Measurements from ENCODE around the gene TNFRSF18. TPM values are rescaled to one million over a fixed set of nuclear protein-coding genes. Genes with fewer than 3 reads are reported as not detected.
"Not testable (repeated sequence)": the region's sequence is repeated elsewhere in the genome, so short reads cannot be mapped to it uniquely, and the experiment has no call there.

Gene TNFRSF18
- total and polyA plus RNA-seq, 9 donors, result 1.8 to 7.4 (median 3.0) TPM

DNA sequence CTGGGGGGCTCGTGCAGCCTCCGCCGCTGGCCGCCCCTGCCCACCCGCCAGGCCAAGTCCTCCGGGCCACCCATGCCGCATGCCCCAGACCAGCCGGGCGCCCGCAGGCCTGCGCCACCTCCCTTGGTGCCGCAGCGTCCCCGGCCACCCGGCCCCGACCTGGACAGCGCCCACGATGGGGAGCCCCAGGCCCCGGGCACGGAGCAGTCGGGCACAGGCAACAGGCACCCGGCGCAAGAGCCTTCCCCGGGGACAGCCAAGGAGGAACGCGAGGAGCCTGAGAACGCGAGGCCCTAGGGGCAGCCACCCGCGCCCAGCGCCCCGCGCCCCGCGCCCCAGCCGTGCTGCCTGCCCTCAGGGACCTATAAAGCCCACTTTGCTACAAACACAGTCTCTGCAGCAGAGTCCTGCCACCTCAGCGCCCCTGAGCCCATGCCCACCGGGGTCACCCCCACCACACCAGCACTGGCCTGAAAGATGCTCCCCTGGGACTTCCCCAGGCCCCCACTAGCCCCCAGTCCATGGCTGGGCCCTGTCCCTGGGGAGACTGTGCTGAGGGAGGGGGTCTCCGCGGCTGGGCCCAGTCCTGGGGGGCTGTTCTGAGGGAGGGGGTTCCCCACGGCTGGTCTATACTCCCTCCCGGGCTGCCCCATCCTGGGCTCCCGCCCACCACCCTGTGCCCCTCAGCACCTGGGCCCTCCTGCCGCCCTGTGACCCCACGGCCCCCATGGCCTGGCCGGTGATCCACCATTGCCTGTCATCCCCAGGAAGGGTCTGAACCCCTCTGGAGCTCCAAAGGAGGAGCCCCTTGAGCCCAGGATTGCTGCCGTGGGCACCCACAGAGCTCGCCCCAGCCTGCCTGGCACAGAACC, 8.6 kb downstream of the TNFRSF18 start:
- H3K4me1 ChIP-seq (ENCODE audit: control insufficient read depth, insufficient read depth, low read length), result peaks cover 7% of the 10 kb centered on the region
- no peak overlapping the region for H3K4me3 ChIP-seq (ENCODE audit: low read length)
- no peaks in the 10 kb centered on the region for H3K36me3 ChIP-seq (ENCODE audit: control insufficient read depth, insufficient read depth, low read length)
- peaks cover 3% of the 10 kb centered on the region for H3K9me3 ChIP-seq (replicated peaks; ENCODE audit: control insufficient read depth, low read depth, low read length)
- no peak overlapping the region for H3K27ac ChIP-seq (ENCODE audit: low read length)
- peaks cover 14% of the 10 kb centered on the region for H3K27me3 ChIP-seq (ENCODE audit: control insufficient read depth, insufficient read depth, low read length)
- 89% methylated on average over 39 of the region's 48 CpGs for WGBS (ENCODE audit: insufficient coverage)
- DNase-seq, result no peak

DNA sequence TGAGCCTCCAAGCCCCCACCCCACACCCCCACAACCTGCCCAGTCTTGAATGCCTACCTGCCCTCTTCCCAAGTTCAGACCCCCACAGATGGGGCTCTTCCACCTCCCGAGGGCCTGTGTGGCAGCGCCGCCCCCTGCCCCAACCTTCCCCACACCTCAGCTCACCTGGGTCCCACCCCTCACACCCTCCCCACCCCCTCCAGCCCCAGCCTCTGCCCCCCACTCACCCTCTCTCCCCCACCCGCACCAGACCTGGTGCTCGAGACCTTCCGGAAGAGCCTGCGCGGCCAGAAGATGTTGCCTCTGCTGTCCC, 9.2 kb downstream of the TNFRSF18 start:
- H3K9me3 ChIP-seq (replicated peaks; ENCODE audit: control insufficient read depth, low read depth, low read length), result peaks cover 3% of the 10 kb centered on the region
- peaks cover 7% of the 10 kb centered on the region for H3K4me1 ChIP-seq (ENCODE audit: control insufficient read depth, insufficient read depth, low read length)
- no peak overlapping the region for H3K27ac ChIP-seq (ENCODE audit: low read length)
- 82% methylated on average over 3 of the region's 8 CpGs for WGBS (ENCODE audit: insufficient coverage)
- no peaks in the 10 kb centered on the region for H3K36me3 ChIP-seq (ENCODE audit: control insufficient read depth, insufficient read depth, low read length)
- H3K27me3 ChIP-seq (ENCODE audit: control insufficient read depth, insufficient read depth, low read length), result peaks cover 14% of the 10 kb centered on the region
- no peak overlapping the region for H3K4me3 ChIP-seq (ENCODE audit: low read length)
- DNase-seq, result no peak

DNA sequence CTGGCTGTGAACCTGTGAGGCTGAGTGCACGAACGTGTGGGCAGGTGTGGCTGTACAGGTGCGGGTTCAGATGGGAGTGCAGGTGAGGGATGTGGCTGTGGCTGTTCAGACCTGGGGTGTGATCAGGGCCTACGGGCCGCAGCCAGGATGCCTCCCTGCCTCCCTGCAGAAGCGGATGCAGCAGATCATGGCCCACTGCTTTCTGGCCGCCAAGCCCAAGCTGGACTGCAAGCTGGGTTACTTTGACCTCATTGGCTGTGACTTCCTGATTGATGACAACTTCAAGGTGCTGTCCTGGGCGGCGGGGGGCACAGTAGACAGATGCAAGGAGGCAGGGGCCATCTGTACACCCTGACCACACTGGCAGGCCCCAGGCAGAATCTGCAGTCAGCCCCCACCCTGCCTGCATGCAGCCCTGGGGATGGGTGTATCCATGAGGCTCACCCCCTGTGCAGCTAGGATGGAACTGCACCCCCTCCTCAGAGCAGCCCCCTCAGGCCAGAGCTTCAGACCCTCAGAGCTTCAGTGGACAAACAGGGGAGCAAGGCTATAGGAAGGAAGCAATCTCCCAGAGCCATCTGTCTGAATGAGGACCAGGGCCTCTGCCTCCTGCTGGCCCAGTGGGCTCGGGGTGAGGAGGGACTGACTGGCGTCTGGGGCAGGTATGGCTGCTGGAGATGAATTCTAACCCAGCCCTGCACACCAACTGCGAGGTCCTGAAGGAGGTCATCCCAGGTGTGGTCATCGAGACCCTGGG, 9.8 kb downstream of the TNFRSF18 start:
- Histone ChIP-seq H3K4me1 (ENCODE audit: control insufficient read depth, insufficient read depth, low read length) (peaks cover 7% of the 10 kb centered on the region), H3K4me3 (ENCODE audit: low read length) (no peak overlapping the region), H3K9me3 (replicated peaks; ENCODE audit: control insufficient read depth, low read depth, low read length) (peaks cover 3% of the 10 kb centered on the region), H3K36me3 (ENCODE audit: control insufficient read depth, insufficient read depth, low read length) (no peaks in the 10 kb centered on the region), H3K27me3 (ENCODE audit: control insufficient read depth, insufficient read depth, low read length) (peaks cover 14% of the 10 kb centered on the region), H3K27ac (ENCODE audit: low read length) (no peak overlapping the region)
- DNase-seq, result no peak
- WGBS (ENCODE audit: insufficient coverage), result 72% methylated on average over 11 of the region's 13 CpGs

DNA sequence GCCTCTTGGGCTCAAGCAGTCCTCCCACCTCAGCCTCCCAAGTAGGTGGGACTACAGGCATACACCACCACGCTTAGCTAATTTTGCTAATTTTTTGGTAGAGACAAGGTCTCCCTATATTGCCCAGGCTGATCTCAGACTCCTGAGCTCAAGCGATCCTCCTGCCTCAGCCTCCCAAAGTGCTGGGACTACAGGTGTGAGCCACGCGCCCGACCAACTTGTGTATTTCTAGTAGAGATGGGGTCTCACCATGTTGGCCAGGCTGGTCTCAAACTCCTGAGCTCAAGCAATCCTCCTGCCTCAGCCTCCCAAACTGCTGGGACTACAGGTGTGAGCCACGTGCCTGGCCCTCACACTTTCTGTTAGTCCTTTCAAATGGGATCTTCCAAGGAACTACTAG, 10.7 kb downstream of the TNFRSF18 start:
- not testable (repeated sequence) for H3K4me3 ChIP-seq (ENCODE audit: low read length); H3K27ac ChIP-seq (ENCODE audit: low read length); H3K9me3 ChIP-seq (replicated peaks; ENCODE audit: control insufficient read depth, low read depth, low read length); H3K4me1 ChIP-seq (ENCODE audit: control insufficient read depth, insufficient read depth, low read length); H3K36me3 ChIP-seq (ENCODE audit: control insufficient read depth, insufficient read depth, low read length); DNase-seq
- peaks cover 14% of the 10 kb centered on the region for H3K27me3 ChIP-seq (ENCODE audit: control insufficient read depth, insufficient read depth, low read length)
- WGBS (ENCODE audit: insufficient coverage), result 100% methylated on average over 2 of the region's 6 CpGs

DNA sequence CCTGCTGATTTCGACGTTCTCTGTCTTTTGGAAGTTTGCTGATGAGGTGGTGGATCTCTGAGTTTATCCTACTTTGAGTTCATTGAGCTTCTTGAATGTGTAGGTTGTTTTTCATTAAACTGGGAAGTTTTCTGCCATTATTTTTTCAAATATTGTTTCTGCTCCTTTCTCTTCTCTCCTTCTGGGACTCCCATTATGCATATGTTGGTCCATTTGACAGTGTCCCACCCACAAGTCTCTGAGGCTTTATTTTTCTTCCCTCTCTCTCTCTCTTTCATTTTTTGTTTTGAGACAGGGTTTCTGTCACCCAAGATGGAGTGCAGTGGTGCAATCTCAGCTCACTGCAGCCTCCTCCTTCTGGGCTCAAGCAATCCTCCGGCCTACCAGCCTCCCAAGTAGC, 11.7 kb downstream of the TNFRSF18 start:
- H3K27ac ChIP-seq (ENCODE audit: low read length), result no peak overlapping the region
- no peaks in the 10 kb centered on the region for H3K36me3 ChIP-seq (ENCODE audit: control insufficient read depth, insufficient read depth, low read length)
- peaks cover 9% of the 10 kb centered on the region for H3K9me3 ChIP-seq (replicated peaks; ENCODE audit: control insufficient read depth, low read depth, low read length)
- no CpG with 5 or more reads among the region's 3 CpGs for whole genome bisulfite sequencing (ENCODE audit: insufficient coverage)
- no peak for DNase-seq
- H3K4me3 ChIP-seq (ENCODE audit: low read length), result no peak overlapping the region
- peaks cover 5% of the 10 kb centered on the region for H3K27me3 ChIP-seq (ENCODE audit: control insufficient read depth, insufficient read depth, low read length)
- H3K4me1 ChIP-seq (ENCODE audit: control insufficient read depth, insufficient read depth, low read length), result no peaks in the 10 kb centered on the region

DNA sequence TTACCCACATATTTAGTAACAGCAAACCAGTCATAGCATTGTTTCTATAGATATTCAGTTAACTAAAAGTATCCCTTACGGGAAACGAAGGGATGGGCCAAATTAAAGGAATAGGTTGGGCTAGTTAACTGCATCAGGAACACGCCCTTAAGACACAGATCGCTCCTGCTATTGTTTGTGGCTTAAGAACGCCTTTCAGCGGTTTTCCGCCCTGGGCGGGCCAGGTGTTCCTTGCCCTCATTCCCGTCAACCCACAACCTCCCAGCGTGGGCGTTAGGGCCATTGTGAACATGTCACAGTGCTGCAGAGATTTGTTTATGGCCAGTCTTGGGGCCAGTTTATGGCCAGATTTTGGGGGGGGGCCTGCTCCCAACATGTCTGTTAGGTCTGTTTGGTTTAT, 14.7 kb downstream of the TNFRSF18 start:
- H3K4me3 ChIP-seq (ENCODE audit: low read length), result no peak overlapping the region
- H3K9me3 ChIP-seq (replicated peaks; ENCODE audit: control insufficient read depth, low read depth, low read length), result peaks cover 11% of the 10 kb centered on the region
- H3K27me3 ChIP-seq (ENCODE audit: control insufficient read depth, insufficient read depth, low read length), result peaks cover 4% of the 10 kb centered on the region
- 78% methylated on average over 11 of the region's 11 CpGs for WGBS (ENCODE audit: insufficient coverage)
- no peak overlapping the region for H3K27ac ChIP-seq (ENCODE audit: low read length)
- no peak for DNase-seq
- no peaks in the 10 kb centered on the region for H3K36me3 ChIP-seq (ENCODE audit: control insufficient read depth, insufficient read depth, low read length)
- H3K4me1 ChIP-seq (ENCODE audit: control insufficient read depth, insufficient read depth, low read length), result no peaks in the 10 kb centered on the region

DNA sequence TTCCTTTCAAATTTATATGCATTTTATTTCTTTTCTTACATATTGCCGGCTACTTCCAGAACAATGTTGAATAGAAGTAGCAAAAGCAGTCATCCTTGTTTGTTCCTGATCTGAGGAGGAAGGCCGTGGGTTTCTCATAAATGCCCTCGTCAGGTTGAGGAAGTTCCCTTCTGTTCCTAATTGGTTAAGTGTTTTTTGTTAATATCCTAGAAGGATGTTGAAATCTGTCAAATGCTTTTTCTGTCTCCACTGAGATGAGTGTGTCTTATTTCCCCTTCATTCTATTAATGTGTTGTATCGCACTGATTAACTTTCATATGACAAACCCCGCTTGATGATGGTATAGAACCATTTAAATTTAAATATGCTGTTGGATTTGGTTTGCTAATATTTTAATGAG, 17.3 kb downstream of the TNFRSF18 start:
- DNase-seq, result no peak
- H3K27ac ChIP-seq (ENCODE audit: low read length), result no peak overlapping the region
- WGBS (ENCODE audit: insufficient coverage), result 90% methylated on average over 2 of the region's 5 CpGs
- no peak overlapping the region for H3K4me3 ChIP-seq (ENCODE audit: low read length)
- peaks cover 8% of the 10 kb centered on the region for H3K4me1 ChIP-seq (ENCODE audit: control insufficient read depth, insufficient read depth, low read length)
- H3K36me3 ChIP-seq (ENCODE audit: control insufficient read depth, insufficient read depth, low read length), result no peaks in the 10 kb centered on the region
- H3K27me3 ChIP-seq (ENCODE audit: control insufficient read depth, insufficient read depth, low read length), result peaks cover 2% of the 10 kb centered on the region
- peaks cover 8% of the 10 kb centered on the region for H3K9me3 ChIP-seq (replicated peaks; ENCODE audit: control insufficient read depth, low read depth, low read length)

DNA sequence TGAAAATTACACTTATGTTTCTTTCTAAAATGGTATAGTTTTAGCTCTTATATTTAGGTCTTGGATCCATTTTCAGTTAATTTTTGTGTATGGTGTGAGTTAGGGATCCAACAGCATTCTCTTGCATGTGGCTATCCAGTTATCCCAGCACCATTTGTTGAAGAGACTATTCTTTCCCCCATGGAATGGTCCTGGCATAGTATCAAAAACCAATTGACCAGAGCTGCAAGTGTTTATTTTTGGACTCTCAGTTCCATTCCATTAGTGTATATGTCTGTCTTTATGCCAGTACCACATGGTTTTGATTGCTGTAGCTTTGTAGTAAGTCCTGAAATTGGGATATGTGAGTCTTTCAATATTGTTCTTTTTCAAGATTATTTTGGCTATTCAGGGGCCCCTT, 18.5 kb downstream of the TNFRSF18 start:
- peak; percentile 41 for DNase-seq
- peaks cover 8% of the 10 kb centered on the region for H3K9me3 ChIP-seq (replicated peaks; ENCODE audit: control insufficient read depth, low read depth, low read length)
- no peak overlapping the region for H3K27ac ChIP-seq (ENCODE audit: low read length)
- no peak overlapping the region for H3K4me3 ChIP-seq (ENCODE audit: low read length)
- H3K27me3 ChIP-seq (ENCODE audit: control insufficient read depth, insufficient read depth, low read length), result peaks cover 2% of the 10 kb centered on the region
- H3K4me1 ChIP-seq (ENCODE audit: control insufficient read depth, insufficient read depth, low read length), result peaks cover 16% of the 10 kb centered on the region
- H3K36me3 ChIP-seq (ENCODE audit: control insufficient read depth, insufficient read depth, low read length), result no peaks in the 10 kb centered on the region

DNA sequence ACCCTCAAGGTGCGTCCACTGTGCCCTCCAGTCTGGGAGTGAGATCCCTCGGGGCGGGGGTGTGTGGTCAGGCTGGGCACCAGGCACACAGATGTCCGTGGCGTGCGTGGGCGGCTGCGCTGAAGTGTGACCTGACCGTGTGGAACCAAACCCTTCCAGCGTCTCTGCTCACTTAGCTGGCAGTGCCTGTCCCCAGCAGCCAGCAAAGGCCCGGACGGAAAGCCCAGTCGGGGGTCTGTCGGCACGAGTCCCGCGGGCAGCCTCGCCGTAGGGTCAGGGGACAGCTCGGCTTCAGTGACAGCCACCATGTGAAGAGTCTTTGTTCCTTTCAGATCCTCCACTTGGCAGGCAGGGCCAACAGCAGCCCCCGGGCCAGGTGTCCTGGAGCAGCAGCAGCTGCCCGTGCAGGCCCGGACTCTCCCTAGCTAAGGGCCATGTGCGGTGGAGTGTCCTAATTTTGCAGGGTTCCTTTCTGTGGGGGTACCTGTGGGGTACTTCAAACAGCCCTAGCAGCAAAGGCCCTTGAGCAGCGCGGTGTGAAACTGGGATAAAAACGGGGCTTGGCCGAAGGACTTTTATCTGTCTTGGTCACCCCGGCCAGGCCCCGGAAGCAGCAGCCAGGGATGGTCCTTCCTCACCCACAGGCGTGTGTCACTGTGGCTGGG, 21.2 kb downstream of the TNFRSF18 start:
- 71% methylated on average over 31 of the region's 31 CpGs for WGBS (ENCODE audit: insufficient coverage)
- peak overlapping the region; percentile 35 for H3K27ac ChIP-seq (ENCODE audit: low read length)
- no peaks in the 10 kb centered on the region for H3K27me3 ChIP-seq (ENCODE audit: control insufficient read depth, insufficient read depth, low read length)
- H3K9me3 ChIP-seq (replicated peaks; ENCODE audit: control insufficient read depth, low read depth, low read length), result peaks cover 2% of the 10 kb centered on the region
- no peaks in the 10 kb centered on the region for H3K36me3 ChIP-seq (ENCODE audit: control insufficient read depth, insufficient read depth, low read length)
- DNase-seq, result peak; percentile 49
- no peak overlapping the region for H3K4me3 ChIP-seq (ENCODE audit: low read length)
- H3K4me1 ChIP-seq (ENCODE audit: control insufficient read depth, insufficient read depth, low read length), result peaks cover 38% of the 10 kb centered on the region
